Hepatocyte (in vitro differentiated cells): Measurements from ENCODE around the gene PTPRCAP. TPM values are rescaled to one million over a fixed set of nuclear protein-coding genes. Genes with fewer than 3 reads are reported as not detected.

Experiments used
- DNase-seq: peaks from one replicate; pipeline ENCODE4 v3.0.0-alpha.2; 2016; ENCODE audit warnings: low spot score
- H2AFZ ChIP-seq: fragments of 200-600 bp; sonication (generic); 2 replicates; pipeline ENCODE4 v1.6.0; 2016; ENCODE audit warnings: antibody characterized with exemption, mild to moderate bottlenecking
- H3K27ac ChIP-seq: fragments of 200-600 bp; sonication (generic); 2 replicates; pipeline ENCODE4 v1.5.1; 2016; ENCODE audit warnings: mild to moderate bottlenecking
- H3K27me3 ChIP-seq: fragments of 200-600 bp; sonication (generic); 2 replicates; pipeline ENCODE4 v1.6.1; 2016
- H3K36me3 ChIP-seq: fragments of 200-600 bp; sonication (generic); replicated peaks from 2 replicates; pipeline ENCODE4 v1.5.1; 2016; ENCODE audit warnings: low read depth; ENCODE audit not compliant: insufficient read depth
- H3K4me1 ChIP-seq: fragments of 200-600 bp; sonication (generic); 2 replicates; pipeline ENCODE4 v1.5.1; 2016; ENCODE audit warnings: mild to moderate bottlenecking, moderate library complexity; ENCODE audit not compliant: insufficient read depth
- H3K4me2 ChIP-seq: fragments of 200-600 bp; sonication (generic); 2 replicates; pipeline ENCODE4 v1.6.0; 2016
- H3K4me3 ChIP-seq: fragments of 200-600 bp; sonication (generic); 2 replicates; pipeline ENCODE4 v1.5.1; 2016; ENCODE audit warnings: mild to moderate bottlenecking
- H3K79me2 ChIP-seq: fragments of 200-600 bp; sonication (generic); 2 replicates; pipeline ENCODE4 v1.6.0; 2017; ENCODE audit warnings: mild to moderate bottlenecking
- H3K9me2 ChIP-seq: fragments of 200-600 bp; sonication (generic); replicated peaks from 2 replicates; pipeline ENCODE4 v1.6.0; 2017; ENCODE audit warnings: mild to moderate bottlenecking; ENCODE audit not compliant: insufficient read depth
- H3K9me3 ChIP-seq: fragments of 200-600 bp; sonication (generic); 2 replicates; pipeline ENCODE4 v1.5.1; 2016; ENCODE audit warnings: low read depth, mild to moderate bottlenecking
- H4K20me1 ChIP-seq: fragments of 200-600 bp; sonication (generic); 2 replicates; pipeline ENCODE4 v1.6.0; 2016; ENCODE audit warnings: mild to moderate bottlenecking; ENCODE audit not compliant: insufficient read depth, poor library complexity, severe bottlenecking
- CTCF ChIP-seq: fragments of 200-600 bp; sonication (generic); IDR thresholded peaks from 2 replicates; pipeline ENCODE4 v1.5.1; 2016; ENCODE audit warnings: antibody characterized with exemption, mild to moderate bottlenecking; ENCODE audit not compliant: poor library complexity
- EZH2 ChIP-seq: fragments of 200-600 bp; sonication (generic); IDR thresholded peaks from 2 replicates; pipeline ENCODE4 v1.6.1; 2016; ENCODE audit warnings: antibody characterized with exemption, mild to moderate bottlenecking, borderline replicate concordance
- EZH2phosphoT487 ChIP-seq: fragments of 200-600 bp; sonication (generic); IDR thresholded peaks from one replicate; pipeline ENCODE4 v1.6.1; 2018; ENCODE audit warnings: antibody characterized with exemption, mild to moderate bottlenecking, low read depth, moderate library complexity; ENCODE audit not compliant: unreplicated experiment, severe bottlenecking
- WGBS: methylation state at CpG from one replicate; pipeline ENCODE4 v1.1.6; 2016; ENCODE audit warnings: low lambda C conversion rate; ENCODE audit errors: missing lambda C conversion rate; 5-methylcytosine and 5-hydroxymethylcytosine counted together
- polyA plus RNA-seq: library from polyadenylated mRNA; unstranded; fragments of >200 nt; fragmentation: Nextera tagmentation; extraction: Ambion mirVana; gene quantifications from 2 replicates; pipeline ENCODE4 v1.2.1, GENCODE V29; 2016
- total RNA-seq: library from RNA; depleted of rRNA; stranded (reverse); fragments of >200 nt; gene quantifications from 2 replicates; pipeline ENCODE4 v1.2.3, GENCODE V29; 2014

PTPRCAP gene
- total and polyA plus RNA-seq, 2 experiments from 2014 or later: 1.0 to 2.5 TPM

GRCh38 chr11:67453816-67454732 is 16.6 kb upstream of the PTPRCAP start:
- H3K27me3 ChIP-seq: no peaks in the 10 kb centered on the region
- 95% methylated on average over 20 of the region's 21 CpGs for whole genome bisulfite sequencing
- TF ChIP-seq EZH2phosphoT487 (no peak), CTCF (no peak), EZH2 (no peak)
- no peaks in the 10 kb centered on the region for H3K9me3 ChIP-seq
- H4K20me1 ChIP-seq: no peaks in the 10 kb centered on the region
- H3K27ac ChIP-seq: no peak overlapping the region
- no peaks in the 10 kb centered on the region for H3K36me3 ChIP-seq
- H3K4me3 ChIP-seq: no peak overlapping the region
- H3K4me1 ChIP-seq: no peaks in the 10 kb centered on the region
- DNase-seq: no peak
- H3K4me2 ChIP-seq: no peak overlapping the region
- H3K9me2 ChIP-seq: no peaks in the 10 kb centered on the region
- H3K79me2 ChIP-seq: no peaks in the 10 kb centered on the region
- H2AFZ ChIP-seq: no peak overlapping the region

GRCh38 chr11:67452141-67452952 is 14.9 kb upstream of the PTPRCAP start, which contains the start of gene GPR152:
TSS of gene GPR152 (minus strand) at chr11:67452729. CDS start at chr11:67452724, 5 bp downstream.
- TF ChIP-seq EZH2phosphoT487 (no peak), CTCF (no peak), EZH2 (no peak)
- H2AFZ ChIP-seq: no peak within 1 kb of the TSS
- H3K4me1 ChIP-seq: no peaks in the 10 kb centered on the region
- H3K27me3 ChIP-seq: no peaks in the 10 kb centered on the region
- 94% methylated on average over 31 of the region's 33 CpGs for WGBS
- H3K79me2 ChIP-seq: no peaks in the 10 kb centered on the region
- H4K20me1 ChIP-seq: no peaks in the 10 kb centered on the region
- H3K9me2 ChIP-seq: no peaks in the 10 kb centered on the region
- H3K27ac ChIP-seq: no peak within 1 kb of the TSS
- H3K4me2 ChIP-seq: no peak within 1 kb of the TSS
- H3K36me3 ChIP-seq: no peaks in the 10 kb centered on the region
- no peak for DNase-seq
- H3K4me3 ChIP-seq: no peak within 1 kb of the TSS
- no peaks in the 10 kb centered on the region for H3K9me3 ChIP-seq

- 96% methylated on average over 14 of the region's 14 CpGs for WGBS
- no peaks in the 10 kb centered on the region for H3K9me3 ChIP-seq
- no peak overlapping the region for H2AFZ ChIP-seq
- no peaks in the 10 kb centered on the region for H3K9me2 ChIP-seq
- no peaks in the 10 kb centered on the region for H3K27me3 ChIP-seq
- no peaks in the 10 kb centered on the region for H3K79me2 ChIP-seq
- no peak for DNase-seq
- no peak overlapping the region for H3K4me3 ChIP-seq
- no peak overlapping the region for H3K4me2 ChIP-seq
- no peaks in the 10 kb centered on the region for H3K36me3 ChIP-seq
- TF ChIP-seq CTCF (no peak), EZH2phosphoT487 (no peak)
- H3K27ac ChIP-seq: no peak overlapping the region
- no peaks in the 10 kb centered on the region for H3K4me1 ChIP-seq
- H4K20me1 ChIP-seq: no peaks in the 10 kb centered on the region
Observed at GRCh38 chr11:67451658-67451976, 14.1 kb upstream of the PTPRCAP start.
